Measurements from ENCODE around the gene UQCRC1. TPM values are rescaled to one million over a fixed set of nuclear protein-coding genes. Genes with fewer than 3 reads are reported as not detected.

Gene UQCRC1
- total and polyA plus RNA-seq, 3 experiments from 2014 or later, result 172 to 245 (median 244) TPM

GRCh38 chr3:48588230-48588629 is 21.2 kb downstream of the UQCRC1 start:
- ChIA-PET CTCF (no interaction called here), POLR2A (no interaction called here)
- no peaks in the 10 kb centered on the region for H3K36me3 ChIP-seq (ENCODE audit: insufficient read depth, low read length)
- no peaks in the 10 kb centered on the region for H3K27me3 ChIP-seq (ENCODE audit: insufficient read depth, low read length, poor library complexity, severe bottlenecking)
- no peaks in the 10 kb centered on the region for H3K9me3 ChIP-seq (ENCODE audit: low read length)
- no peaks in the 10 kb centered on the region for H3K4me1 ChIP-seq (ENCODE audit: insufficient read depth, low read length)
- H3K4me3 Mint-ChIP-seq, result no peak overlapping the region
- no peak overlapping the region for H3K27ac Mint-ChIP-seq
- H3K9me3 Mint-ChIP-seq, result no peaks in the 10 kb centered on the region
- no peak overlapping the region for H3K27ac ChIP-seq (ENCODE audit: low read depth, low read length)
- H3K4me1 Mint-ChIP-seq, result no peaks in the 10 kb centered on the region
- H3K4me3 ChIP-seq (ENCODE audit: low read length), result no peak overlapping the region
- DNase-seq, result no peak
- H3K36me3 Mint-ChIP-seq, result no peaks in the 10 kb centered on the region
- peaks cover 23 to 51% of the 10 kb centered on the region in 2 donors for H3K27me3 Mint-ChIP-seq

DNA sequence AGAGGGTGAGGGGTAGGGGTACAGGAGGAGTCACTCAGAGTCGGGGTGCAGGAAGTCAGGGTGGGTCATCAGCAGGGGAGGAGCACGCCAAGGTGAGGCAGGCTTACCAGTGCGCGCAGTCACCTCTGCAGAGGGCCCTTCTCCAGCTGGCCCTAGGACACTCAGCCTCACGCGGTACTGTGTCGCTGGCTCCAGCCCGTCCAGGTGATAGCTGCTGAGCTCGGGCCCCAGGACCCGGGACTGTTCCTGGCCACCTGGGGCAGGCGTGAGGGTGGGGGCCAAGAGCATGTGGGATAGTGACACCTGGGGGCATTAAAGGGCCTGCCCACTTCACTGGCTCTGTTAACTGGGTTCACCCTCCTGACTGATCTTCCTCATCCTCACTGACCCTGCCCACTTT is 21.8 kb downstream of the UQCRC1 start:
- Mint-ChIP-seq H3K27me3 (peaks cover 17 to 46% of the 10 kb centered on the region in 2 donors), H3K27ac (no peak overlapping the region), H3K4me3 (no peak overlapping the region), H3K9me3 (no peaks in the 10 kb centered on the region), H3K4me1 (no peaks in the 10 kb centered on the region), H3K36me3 (no peaks in the 10 kb centered on the region)
- Histone ChIP-seq H3K4me3 (ENCODE audit: low read length) (no peak overlapping the region), H3K4me1 (ENCODE audit: insufficient read depth, low read length) (no peaks in the 10 kb centered on the region), H3K36me3 (ENCODE audit: insufficient read depth, low read length) (no peaks in the 10 kb centered on the region), H3K27me3 (ENCODE audit: insufficient read depth, low read length, poor library complexity, severe bottlenecking) (no peaks in the 10 kb centered on the region), H3K9me3 (ENCODE audit: low read length) (no peaks in the 10 kb centered on the region), H3K27ac (ENCODE audit: low read depth, low read length) (no peak overlapping the region)
- no peak for DNase-seq
- ChIA-PET POLR2A (no interaction called here), CTCF (no interaction called here)

DNA sequence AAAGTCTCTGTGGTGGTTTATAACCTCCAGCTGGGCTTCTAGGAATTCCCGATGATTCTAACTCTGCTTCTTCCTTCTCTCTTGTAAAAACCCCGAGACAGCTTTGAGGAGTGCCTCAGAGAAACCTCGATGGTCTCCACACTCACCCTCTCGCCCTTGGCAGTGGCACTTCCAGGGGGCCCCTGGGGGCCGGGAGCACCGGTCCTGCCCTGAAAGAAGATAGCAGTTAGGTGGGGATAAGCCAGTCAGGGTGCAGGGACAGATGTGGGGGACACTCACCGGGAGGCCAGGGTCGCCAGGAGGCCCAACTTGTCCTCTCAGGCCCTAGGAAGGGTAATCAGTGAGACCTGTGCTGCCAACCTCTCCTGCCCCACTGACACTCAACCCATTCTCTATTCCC is 24.0 kb downstream of the UQCRC1 start:
- DNase-seq, result no peak
- peaks cover 15 to 31% of the 10 kb centered on the region in 2 donors for H3K27me3 Mint-ChIP-seq
- H3K27ac Mint-ChIP-seq, result no peak overlapping the region
- CTCF ChIA-PET, result no interaction called here
- Histone ChIP-seq H3K27ac (ENCODE audit: low read depth, low read length) (no peak overlapping the region), H3K27me3 (ENCODE audit: insufficient read depth, low read length, poor library complexity, severe bottlenecking) (no peaks in the 10 kb centered on the region), H3K36me3 (ENCODE audit: insufficient read depth, low read length) (no peaks in the 10 kb centered on the region), H3K4me3 (ENCODE audit: low read length) (no peak overlapping the region), H3K4me1 (ENCODE audit: insufficient read depth, low read length) (no peaks in the 10 kb centered on the region), H3K9me3 (ENCODE audit: low read length) (no peaks in the 10 kb centered on the region)
- no peaks in the 10 kb centered on the region for H3K9me3 Mint-ChIP-seq
- POLR2A ChIA-PET, result no interaction called here
- no peaks in the 10 kb centered on the region for H3K36me3 Mint-ChIP-seq
- H3K4me3 Mint-ChIP-seq, result no peak overlapping the region
- no peaks in the 10 kb centered on the region for H3K4me1 Mint-ChIP-seq

DNA sequence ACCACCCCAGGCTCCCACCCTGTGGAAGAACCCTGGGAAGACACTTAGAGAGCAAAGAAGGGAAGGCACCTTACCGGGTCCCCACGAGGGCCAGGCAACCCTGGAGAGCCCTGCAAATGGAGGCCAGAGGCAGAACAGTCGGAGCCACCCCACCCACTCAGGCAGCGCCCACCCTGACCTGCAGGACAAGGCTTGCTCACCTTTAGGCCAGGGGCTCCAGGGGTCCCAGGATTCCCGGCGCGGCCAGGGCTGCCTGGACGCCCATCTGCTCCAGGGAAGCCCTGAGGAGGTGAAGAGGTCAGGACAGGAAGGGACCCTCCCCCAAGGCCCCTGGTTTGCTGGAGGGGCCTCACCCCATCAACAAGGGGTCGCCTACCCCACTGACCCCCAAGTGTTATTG is 24.6 kb downstream of the UQCRC1 start:
- no peak overlapping the region for H3K27ac Mint-ChIP-seq
- no peaks in the 10 kb centered on the region for H3K9me3 ChIP-seq (ENCODE audit: low read length)
- no peak for DNase-seq
- no peaks in the 10 kb centered on the region for H3K36me3 ChIP-seq (ENCODE audit: insufficient read depth, low read length)
- H3K4me1 Mint-ChIP-seq, result no peaks in the 10 kb centered on the region
- H3K27ac ChIP-seq (ENCODE audit: low read depth, low read length), result no peak overlapping the region
- no peaks in the 10 kb centered on the region for H3K4me1 ChIP-seq (ENCODE audit: insufficient read depth, low read length)
- H3K27me3 Mint-ChIP-seq, result peaks cover 15 to 29% of the 10 kb centered on the region in 2 donors
- no peaks in the 10 kb centered on the region for H3K9me3 Mint-ChIP-seq
- no peak overlapping the region for H3K4me3 ChIP-seq (ENCODE audit: low read length)
- no peak overlapping the region for H3K4me3 Mint-ChIP-seq
- ChIA-PET CTCF (no interaction called here), POLR2A (no interaction called here)
- no peaks in the 10 kb centered on the region for H3K27me3 ChIP-seq (ENCODE audit: insufficient read depth, low read length, poor library complexity, severe bottlenecking)
- no peaks in the 10 kb centered on the region for H3K36me3 Mint-ChIP-seq

DNA sequence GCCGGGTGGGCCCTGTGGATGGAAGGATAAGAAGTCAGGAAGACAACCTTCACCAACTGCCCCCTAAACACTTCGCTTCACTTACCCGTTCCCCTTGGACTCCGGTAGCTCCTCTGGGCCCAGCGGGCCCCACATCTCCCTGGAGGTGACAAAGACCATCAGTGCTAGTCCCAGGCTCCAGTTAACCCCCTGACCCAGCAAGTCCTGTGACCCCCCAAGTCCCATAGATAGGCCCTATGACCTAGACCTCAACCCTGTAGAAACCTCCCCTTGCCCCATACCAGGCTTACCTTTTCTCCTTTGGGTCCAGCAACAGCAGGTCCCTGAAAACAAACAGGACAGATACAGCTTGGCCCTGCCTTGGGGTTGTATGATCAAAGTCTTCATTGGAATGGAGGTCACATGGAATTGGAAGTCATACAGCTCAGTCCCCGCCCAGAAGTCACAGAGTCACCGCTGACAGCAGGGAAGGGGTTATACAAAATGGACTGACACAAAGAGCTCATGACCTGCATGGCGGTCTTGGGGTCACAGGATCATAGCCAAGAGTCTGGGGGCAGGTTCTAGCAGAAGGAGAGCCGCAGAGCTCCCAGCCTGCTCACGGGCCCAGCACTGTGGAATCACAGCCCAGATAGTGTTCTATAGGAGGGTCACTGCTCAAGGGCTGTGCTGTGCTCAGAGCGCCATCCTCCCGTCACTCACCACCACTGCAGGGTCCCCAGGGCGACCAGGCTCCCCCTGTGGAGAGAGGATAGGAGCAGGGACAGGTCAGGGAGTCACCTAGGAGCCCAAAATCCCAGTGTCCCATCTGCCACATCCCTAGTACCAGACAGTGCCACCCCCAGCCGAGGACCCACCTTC is 27.6 kb downstream of the UQCRC1 start:
- Mint-ChIP-seq H3K4me3 (no peak overlapping the region), H3K27me3 (peaks cover 4% of the 10 kb centered on the region in 2 donors), H3K9me3 (no peaks in the 10 kb centered on the region), H3K36me3 (no peaks in the 10 kb centered on the region), H3K4me1 (no peaks in the 10 kb centered on the region), H3K27ac (no peak overlapping the region)
- no peaks in the 10 kb centered on the region for H3K9me3 ChIP-seq (ENCODE audit: low read length)
- DNase-seq, result no peak
- H3K4me1 ChIP-seq (ENCODE audit: insufficient read depth, low read length), result no peaks in the 10 kb centered on the region
- ChIA-PET CTCF (no interaction called here), POLR2A (no interaction called here)
- no peaks in the 10 kb centered on the region for H3K36me3 ChIP-seq (ENCODE audit: insufficient read depth, low read length)
- no peak overlapping the region for H3K4me3 ChIP-seq (ENCODE audit: low read length)
- no peaks in the 10 kb centered on the region for H3K27me3 ChIP-seq (ENCODE audit: insufficient read depth, low read length, poor library complexity, severe bottlenecking)
- H3K27ac ChIP-seq (ENCODE audit: low read depth, low read length), result no peak overlapping the region

DNA sequence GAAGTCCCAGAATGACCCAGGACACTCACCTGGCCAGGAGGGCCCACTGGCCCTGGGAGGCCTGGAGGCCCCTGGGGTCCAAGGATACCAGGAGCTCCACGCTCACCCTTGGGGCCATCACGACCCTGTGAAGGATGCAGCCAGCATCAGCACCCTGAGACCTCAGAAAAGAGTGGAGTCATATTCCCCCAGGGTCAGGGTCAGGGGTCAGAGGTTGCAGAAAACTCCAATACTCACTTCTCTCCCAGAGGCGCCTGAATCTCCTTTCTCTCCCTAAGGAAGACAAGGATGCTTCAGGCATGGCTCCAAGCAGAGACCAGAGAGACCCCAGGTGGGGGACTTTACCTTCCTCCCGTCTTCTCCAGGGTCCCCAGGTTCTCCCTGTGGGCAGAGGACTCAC is 32.8 kb downstream of the UQCRC1 start:
- Histone ChIP-seq H3K36me3 (ENCODE audit: insufficient read depth, low read length) (no peaks in the 10 kb centered on the region), H3K4me3 (ENCODE audit: low read length) (no peak overlapping the region), H3K4me1 (ENCODE audit: insufficient read depth, low read length) (no peaks in the 10 kb centered on the region), H3K9me3 (ENCODE audit: low read length) (no peaks in the 10 kb centered on the region), H3K27ac (ENCODE audit: low read depth, low read length) (no peak overlapping the region), H3K27me3 (ENCODE audit: insufficient read depth, low read length, poor library complexity, severe bottlenecking) (no peaks in the 10 kb centered on the region)
- Mint-ChIP-seq H3K27me3 (peaks cover 0 to 4% of the 10 kb centered on the region in 2 donors), H3K4me3 (no peak overlapping the region), H3K27ac (no peak overlapping the region), H3K9me3 (no peaks in the 10 kb centered on the region), H3K36me3 (no peaks in the 10 kb centered on the region), H3K4me1 (no peaks in the 10 kb centered on the region)
- DNase-seq, result no peak
- ChIA-PET POLR2A (no interaction called here), CTCF (no interaction called here)

DNA sequence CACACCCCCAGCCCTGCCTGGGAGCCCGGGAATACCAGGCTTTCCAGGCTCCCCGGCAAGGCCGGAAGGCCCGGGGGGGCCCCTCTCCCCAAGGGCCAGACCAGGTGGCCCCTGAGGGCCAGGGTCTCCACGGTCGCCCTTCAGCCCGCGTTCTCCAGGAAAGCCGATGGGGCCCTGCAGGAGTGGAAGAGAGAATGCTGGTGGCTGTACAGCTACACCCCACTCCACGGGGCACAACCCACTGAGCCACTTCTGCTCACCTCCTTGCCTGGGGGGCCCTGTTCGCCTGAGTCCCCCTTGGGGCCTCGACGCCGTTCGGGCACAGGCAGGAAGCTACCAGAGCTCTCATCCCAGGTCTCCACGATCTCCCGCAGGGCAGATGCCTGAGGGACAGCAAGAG is 34.1 kb downstream of the UQCRC1 start:
- ChIA-PET POLR2A (no interaction called here), CTCF (no interaction called here)
- Histone ChIP-seq H3K27ac (ENCODE audit: low read depth, low read length) (no peak overlapping the region), H3K4me1 (ENCODE audit: insufficient read depth, low read length) (no peaks in the 10 kb centered on the region), H3K4me3 (ENCODE audit: low read length) (no peak overlapping the region), H3K9me3 (ENCODE audit: low read length) (no peaks in the 10 kb centered on the region), H3K36me3 (ENCODE audit: insufficient read depth, low read length) (no peaks in the 10 kb centered on the region), H3K27me3 (ENCODE audit: insufficient read depth, low read length, poor library complexity, severe bottlenecking) (no peaks in the 10 kb centered on the region)
- Mint-ChIP-seq H3K4me1 (no peaks in the 10 kb centered on the region), H3K27me3 (peaks cover 0 to 2% of the 10 kb centered on the region in 2 donors), H3K4me3 (no peak overlapping the region), H3K9me3 (no peaks in the 10 kb centered on the region), H3K27ac (no peak overlapping the region), H3K36me3 (no peaks in the 10 kb centered on the region)
- no peak for DNase-seq

- ChIA-PET CTCF (interaction anchor here (0.6 kb wide), 1 partner anchor 21 kb away, joined by 3 read pairs; no protein-coding TSS in a partner anchor), POLR2A (no interaction called here)
- H3K27me3 Mint-ChIP-seq, result peaks cover 0 to 3% of the 10 kb centered on the region in 2 donors
Measured at GRCh38 chr3:48573973-48574585, 35.4 kb downstream of the UQCRC1 start.

More at GRCh38 chr3:48573973-48574585, 35.4 kb downstream of the UQCRC1 start:
- Mint-ChIP-seq H3K27ac (peak overlapping the region in 1 of 8 donors; percentile 63), H3K9me3 (no peaks in the 10 kb centered on the region), H3K36me3 (no peaks in the 10 kb centered on the region), H3K4me1 (no peaks in the 10 kb centered on the region), H3K4me3 (no peak overlapping the region)
- H3K27ac ChIP-seq (ENCODE audit: low read depth, low read length), result no peak overlapping the region
- no peak overlapping the region for H3K4me3 ChIP-seq (ENCODE audit: low read length)
- no peaks in the 10 kb centered on the region for H3K9me3 ChIP-seq (ENCODE audit: low read length)
- no peaks in the 10 kb centered on the region for H3K4me1 ChIP-seq (ENCODE audit: insufficient read depth, low read length)
- H3K36me3 ChIP-seq (ENCODE audit: insufficient read depth, low read length), result no peaks in the 10 kb centered on the region
- DNase-seq, result no peak
- H3K27me3 ChIP-seq (ENCODE audit: insufficient read depth, low read length, poor library complexity, severe bottlenecking), result no peaks in the 10 kb centered on the region

Data from CD8-positive, alpha-beta memory T cell (primary cell).